MCF 10A (cell line): ENCODE measurements around the gene IGHMBP2. TPM values are rescaled to one million over a fixed set of nuclear protein-coding genes. Genes with fewer than 3 reads are reported as not detected.

Experiments used
- BruUV-seq: library from RNA; stranded (reverse); fragments of 400-500 nt; replicated peaks from 2 replicates; lab custom pipeline; 2021; lab: Mats Ljungman, UMichigan
- CTCF ChIA-PET: fragments of 300-600 bp; sonication (Branson Sonifier 250); formaldehyde crosslinking; extraction: SDS; loops from one replicate; lab custom pipeline; 2021; ENCODE audit warnings: antibody characterized with exemption, inconsistent platforms; lab: Yijun Ruan, JAX
- POLR2A ChIA-PET: fragments of 300-600, 350-650 bp; sonication (Branson Sonifier 250); formaldehyde crosslinking; extraction: SDS; loops from one replicate; lab custom pipeline; 2020; ENCODE audit warnings: antibody characterized with exemption, inconsistent platforms; lab: Yijun Ruan, JAX
- DNase-seq: peaks from one replicate; pipeline ENCODE4 v3.0.0-alpha.2; 2018; ENCODE audit not compliant: unreplicated experiment
- H3K27ac Mint-ChIP-seq: one replicate; pipeline ENCODE4 v1.8.0; 2022; ENCODE audit warnings: mild to moderate bottlenecking, low read depth, mixed read lengths; ENCODE audit not compliant: unreplicated experiment
- H3K27me3 Mint-ChIP-seq: one replicate; pipeline ENCODE4 v1.8.0; 2022; ENCODE audit warnings: mixed read lengths; ENCODE audit not compliant: insufficient read depth, unreplicated experiment
- H3K36me3 Mint-ChIP-seq: one replicate; pipeline ENCODE4 v1.8.0; 2022; ENCODE audit warnings: mild to moderate bottlenecking, moderate library complexity, mixed read lengths; ENCODE audit not compliant: insufficient read depth, unreplicated experiment
- H3K4me1 Mint-ChIP-seq: one replicate; pipeline ENCODE4 v1.8.0; 2022; ENCODE audit warnings: mixed read lengths; ENCODE audit not compliant: insufficient read depth, unreplicated experiment
- H3K4me3 Mint-ChIP-seq: one replicate; pipeline ENCODE4 v1.8.0; 2022; ENCODE audit warnings: mild to moderate bottlenecking, moderate library complexity, mixed read lengths; ENCODE audit not compliant: unreplicated experiment
- H3K9me3 Mint-ChIP-seq: one replicate; pipeline ENCODE4 v1.8.0; 2022; ENCODE audit warnings: mixed read lengths; ENCODE audit not compliant: unreplicated experiment
- CTCF ChIP-seq: fragments of 200-600 bp; IDR thresholded peaks from one replicate; pipeline ENCODE4 v1.8.0; 2022; ENCODE audit warnings: antibody characterized with exemption, mild to moderate bottlenecking; ENCODE audit not compliant: unreplicated experiment
- intact Hi-C: fragments of 100-400 bp; cut with micrococcal nuclease; formaldehyde crosslinking; loops from 2 replicates; pipeline ENCODE4 v1.14.1; 2022
- total RNA-seq: library from RNA; stranded (reverse); gene quantifications from 2 replicates; pipeline ENCODE4 v1.2.3, GENCODE V29; 2022

The IGHMBP2 gene
- total RNA-seq, 1 experiment from 2014 or later = 19.8 TPM

- Mint-ChIP-seq H3K4me1 (peaks cover 6% of the 10 kb centered on the region), H3K27me3 (peaks cover 37% of the 10 kb centered on the region), H3K36me3 (no peaks in the 10 kb centered on the region), H3K27ac (no peak overlapping the region), H3K9me3 (no peaks in the 10 kb centered on the region), H3K4me3 (no peak overlapping the region)
- no TSS peak for BruUV-seq
- no peak for DNase-seq
- ChIA-PET CTCF (interaction anchor here (0.6 kb wide), 1 partner anchor 37 kb away, joined by 4 read pairs; no protein-coding TSS in a partner anchor), POLR2A (interaction anchor here (0.9 kb wide), 1 partner anchor 31 kb away, joined by 3 read pairs; no protein-coding TSS in a partner anchor)
- no peak for TF ChIP-seq CTCF
- intact Hi-C loops = no loop called here
Observed at GRCh38 chr11:68872216-68873003, 31.3 kb upstream of the IGHMBP2 start.

GRCh38 chr11:68878022-68878421, 25.7 kb upstream of the IGHMBP2 start:
- no TSS peak for BruUV-seq
- intact Hi-C loops = no loop called here
- Mint-ChIP-seq H3K4me3 (no peak overlapping the region), H3K27me3 (no peaks in the 10 kb centered on the region), H3K36me3 (no peaks in the 10 kb centered on the region), H3K27ac (no peak overlapping the region), H3K4me1 (no peaks in the 10 kb centered on the region), H3K9me3 (no peaks in the 10 kb centered on the region)
- ChIA-PET CTCF (no interaction called here), POLR2A (interaction anchor here (0.7 kb wide), 1 partner anchor 1374 kb away, joined by 3 read pairs; no protein-coding TSS in a partner anchor)
- TF ChIP-seq CTCF = no peak
- peak; percentile 21 for DNase-seq

GRCh38 chr11:68880851-68881250, 22.8 kb upstream of the IGHMBP2 start:
- Mint-ChIP-seq H3K27me3 (no peaks in the 10 kb centered on the region), H3K27ac (no peak overlapping the region), H3K4me1 (no peaks in the 10 kb centered on the region), H3K4me3 (no peak overlapping the region), H3K9me3 (no peaks in the 10 kb centered on the region), H3K36me3 (no peaks in the 10 kb centered on the region)
- no peak for DNase-seq
- TF ChIP-seq CTCF = no peak
- no TSS peak for BruUV-seq
- CTCF ChIA-PET = interaction anchor here (0.8 kb wide), 1 partner anchor 36 kb away, joined by 3 read pairs; no protein-coding TSS in a partner anchor
- POLR2A ChIA-PET = interaction anchor here (0.9 kb wide), 1 partner anchor 20 kb away, joined by 3 read pairs; no protein-coding TSS in a partner anchor
- intact Hi-C loops = no loop called here

- Mint-ChIP-seq H3K27me3 (no peaks in the 10 kb centered on the region), H3K36me3 (no peaks in the 10 kb centered on the region), H3K9me3 (no peaks in the 10 kb centered on the region), H3K27ac (no peak overlapping the region), H3K4me3 (no peak overlapping the region), H3K4me1 (no peaks in the 10 kb centered on the region)
- DNase-seq = no peak
- no TSS peak for BruUV-seq
- POLR2A ChIA-PET = interaction anchor here (0.9 to 1.4 kb wide), 2 partner anchors 20 to 22 kb away, joined by 3 to 5 read pairs; partner anchors contain the start of genes IGHMBP2 and MRPL21
- TF ChIP-seq CTCF = no peak
- intact Hi-C loops = no loop called here
- CTCF ChIA-PET = no interaction called here
Observed at GRCh38 chr11:68881320-68881719, 22.4 kb upstream of the IGHMBP2 start.
